ENCODE data around the gene MRM2.

DNA sequence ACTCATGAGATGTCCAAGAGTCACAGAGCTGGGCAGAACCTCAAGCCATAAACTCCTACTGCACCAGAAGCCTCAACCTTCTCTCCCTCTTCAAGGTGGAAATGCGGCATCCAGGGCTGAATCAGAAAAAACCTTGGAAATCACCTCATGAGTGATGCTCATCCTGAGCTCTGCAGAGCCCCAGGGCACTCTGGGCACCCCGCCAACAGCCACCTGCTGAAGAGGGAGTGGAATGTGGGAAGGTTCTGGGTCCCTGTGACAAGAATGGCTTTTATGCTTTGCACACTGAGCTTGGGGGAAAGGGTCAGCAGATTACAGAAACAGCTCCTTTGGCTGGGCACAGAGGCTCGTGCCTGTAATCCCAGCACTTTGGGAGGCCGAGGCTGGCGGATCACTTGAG is 18.8 kb upstream of the MRM2 start:
- TF ChIP-seq, protein P1, sequence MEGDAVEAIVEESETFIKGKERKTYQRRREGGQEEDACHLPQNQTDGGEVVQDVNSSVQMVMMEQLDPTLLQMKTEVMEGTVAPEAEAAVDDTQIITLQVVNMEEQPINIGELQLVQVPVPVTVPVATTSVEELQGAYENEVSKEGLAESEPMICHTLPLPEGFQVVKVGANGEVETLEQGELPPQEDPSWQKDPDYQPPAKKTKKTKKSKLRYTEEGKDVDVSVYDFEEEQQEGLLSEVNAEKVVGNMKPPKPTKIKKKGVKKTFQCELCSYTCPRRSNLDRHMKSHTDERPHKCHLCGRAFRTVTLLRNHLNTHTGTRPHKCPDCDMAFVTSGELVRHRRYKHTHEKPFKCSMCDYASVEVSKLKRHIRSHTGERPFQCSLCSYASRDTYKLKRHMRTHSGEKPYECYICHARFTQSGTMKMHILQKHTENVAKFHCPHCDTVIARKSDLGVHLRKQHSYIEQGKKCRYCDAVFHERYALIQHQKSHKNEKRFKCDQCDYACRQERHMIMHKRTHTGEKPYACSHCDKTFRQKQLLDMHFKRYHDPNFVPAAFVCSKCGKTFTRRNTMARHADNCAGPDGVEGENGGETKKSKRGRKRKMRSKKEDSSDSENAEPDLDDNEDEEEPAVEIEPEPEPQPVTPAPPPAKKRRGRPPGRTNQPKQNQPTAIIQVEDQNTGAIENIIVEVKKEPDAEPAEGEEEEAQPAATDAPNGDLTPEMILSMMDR (IDR thresholded peaks at IDR 0.05 in 8 of 11, conservative IDR thresholded peaks at IDR 0.05 in 3 of 11), result no peak
- no peak for TF ChIP-seq POLR2AphosphoS5 (IDR thresholded peaks at IDR 0.05)
- no peak for TF ChIP-seq POLR2A (IDR thresholded peaks at IDR 0.05)

Measured in spleen (tissue), 7 donors.